G401 (cell line): Measurements from ENCODE around the gene APOM. TPM values are rescaled to one million over a fixed set of nuclear protein-coding genes. Genes with fewer than 3 reads are reported as not detected.

Experiments used
- DNase-seq: peaks from one replicate; pipeline ENCODE4 v3.0.0-alpha.2; 2015; ENCODE audit warnings: low spot score
- in situ Hi-C: cut with HindIII; loops from 2 replicates; pipeline ENCODE4 v1.10.0; 2016; ENCODE audit warnings: low sequenced_read_pairs, mixed read lengths
- total RNA-seq: library from RNA; depleted of rRNA; stranded (reverse); fragments of >200 nt; shearing (Covaris generic); gene quantifications from 2 replicates; pipeline ENCODE4 v1.2.3, GENCODE V29; 2014

APOM gene
- total RNA-seq, 1 experiment from 2014 or later, result 2.3 TPM

DNA sequence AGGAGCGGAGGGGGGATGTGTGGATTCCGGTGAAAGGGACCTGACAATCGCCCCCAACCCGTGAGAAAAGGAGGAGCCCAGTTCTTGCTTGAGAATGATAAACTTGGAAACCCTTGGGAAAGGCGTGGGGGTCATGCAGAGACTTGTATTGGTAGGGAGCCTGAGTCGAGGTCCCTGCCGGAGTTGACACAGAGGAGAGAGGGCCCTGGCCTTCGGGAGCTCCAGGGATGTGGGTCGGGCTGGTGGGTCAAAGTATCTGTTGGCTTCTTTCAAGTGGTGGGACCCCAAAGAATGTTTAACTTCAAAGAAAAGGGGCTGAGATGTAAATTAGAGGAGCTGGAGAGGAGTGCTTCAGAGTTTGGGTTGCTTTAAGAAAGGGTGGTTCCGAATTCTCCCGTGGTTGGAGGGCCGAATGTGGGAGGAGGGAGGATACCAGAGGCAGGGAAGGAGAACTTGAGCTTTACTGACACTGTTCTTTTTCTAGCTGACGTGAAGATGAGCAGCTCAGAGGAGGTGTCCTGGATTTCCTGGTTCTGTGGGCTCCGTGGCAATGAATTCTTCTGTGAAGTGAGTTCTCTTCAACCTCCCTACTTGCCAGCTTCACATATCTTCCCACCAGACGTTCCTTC lies 10.8 kb downstream of the APOM start:
- in situ Hi-C loops, result no loop called here

DNA sequence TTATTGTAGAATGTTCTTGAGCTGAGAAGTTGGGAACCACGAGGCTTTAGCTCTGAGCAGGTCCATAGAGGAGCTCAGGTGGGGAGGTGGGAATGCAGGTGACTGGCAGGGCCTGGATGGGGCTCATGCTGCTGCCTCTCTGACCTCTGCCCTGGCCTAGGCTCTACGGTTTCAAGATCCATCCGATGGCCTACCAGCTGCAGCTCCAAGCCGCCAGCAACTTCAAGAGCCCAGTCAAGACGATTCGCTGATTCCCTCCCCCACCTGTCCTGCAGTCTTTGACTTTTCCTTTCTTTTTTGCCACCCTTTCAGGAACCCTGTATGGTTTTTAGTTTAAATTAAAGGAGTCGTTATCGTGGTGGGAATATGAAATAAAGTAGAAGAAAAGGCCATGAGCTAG lies 14.0 kb downstream of the APOM start, which contains the start of gene LY6G5B:
LY6G5B (plus strand) TSS at position 301 of the 400 bp plus-strand sequence. CDS start 975 bp downstream, outside the sequence.
- in situ Hi-C loops, result no loop called here

More for the DNA sequence above, 10.8 kb downstream of the APOM start:
- DNase-seq, result no peak

DNA sequence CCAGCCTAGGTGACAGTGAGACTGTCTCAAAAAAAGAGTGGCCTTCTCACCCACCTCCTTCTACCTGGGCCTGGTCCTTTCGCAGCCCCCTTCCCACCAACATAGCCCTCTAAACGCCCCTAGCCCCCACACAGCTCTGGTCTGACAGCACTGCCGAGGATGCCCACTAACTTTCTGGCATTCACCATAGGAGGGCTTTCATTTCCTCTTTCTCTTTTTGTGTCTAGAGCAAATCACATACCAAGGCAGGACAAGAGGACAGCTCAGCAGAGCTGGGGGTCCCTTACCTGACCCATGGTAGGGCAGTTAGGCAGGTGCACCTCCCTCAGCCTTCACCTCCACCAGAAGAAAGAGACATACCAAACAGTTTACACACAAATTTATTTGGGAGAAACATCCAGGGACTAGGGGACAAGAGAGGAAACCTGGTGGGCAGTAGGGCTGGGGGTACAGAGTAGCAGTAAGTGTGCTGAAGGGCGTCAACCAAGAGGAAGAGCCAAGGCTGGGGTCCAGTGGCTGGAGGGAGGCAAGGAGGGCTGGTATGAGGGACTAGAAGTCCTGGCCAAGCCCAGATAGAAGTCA lies 20.7 kb downstream of the APOM start:
- DNase-seq, result no peak
- in situ Hi-C loops, result no loop called here

More for the DNA sequence above, 14.0 kb downstream of the APOM start, which contains the start of gene LY6G5B:
- DNase-seq, result no peak

DNA sequence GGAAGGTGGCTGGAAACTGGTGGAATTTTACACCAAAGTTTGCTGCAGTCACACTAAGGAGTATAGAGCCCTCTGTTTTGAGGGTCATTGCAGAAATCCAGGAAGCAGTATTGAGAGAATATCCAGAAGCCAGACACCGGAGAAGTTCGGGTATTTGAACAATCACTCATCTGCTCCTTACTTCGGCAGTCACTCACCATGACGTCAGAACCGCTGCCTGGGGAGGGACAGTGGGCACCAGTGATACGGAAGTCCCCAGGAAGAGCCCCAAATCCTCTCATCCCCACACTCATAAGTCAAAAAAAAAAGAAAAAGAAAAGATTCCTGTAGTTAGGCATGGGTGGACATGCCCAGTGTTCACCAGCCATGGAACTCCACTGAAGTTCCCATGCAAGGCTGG lies 21.2 kb downstream of the APOM start:
- no peak for DNase-seq
- in situ Hi-C loops, result no loop called here

GRCh38 chr6:31677955-31678354 lies 22.3 kb downstream of the APOM start:
- no peak for DNase-seq
- in situ Hi-C loops, result no loop called here

- peak; percentile 88 for DNase-seq
- in situ Hi-C loops, result no loop called here
Observed at GRCh38 chr6:31680226-31681134, 24.8 kb downstream of the APOM start, which contains the start of gene LY6G5C. Gene LY6G5C (minus strand): TSS chr6:31681067. CDS start chr6:31680373, 694 bp downstream.

GRCh38 chr6:31681135-31681671 lies 25.5 kb downstream of the APOM start:
- in situ Hi-C loops, result no loop called here
- no peak for DNase-seq

GRCh38 chr6:31683591-31683990 lies 27.9 kb downstream of the APOM start:
- no peak for DNase-seq
- in situ Hi-C loops, result no loop called here

DNA sequence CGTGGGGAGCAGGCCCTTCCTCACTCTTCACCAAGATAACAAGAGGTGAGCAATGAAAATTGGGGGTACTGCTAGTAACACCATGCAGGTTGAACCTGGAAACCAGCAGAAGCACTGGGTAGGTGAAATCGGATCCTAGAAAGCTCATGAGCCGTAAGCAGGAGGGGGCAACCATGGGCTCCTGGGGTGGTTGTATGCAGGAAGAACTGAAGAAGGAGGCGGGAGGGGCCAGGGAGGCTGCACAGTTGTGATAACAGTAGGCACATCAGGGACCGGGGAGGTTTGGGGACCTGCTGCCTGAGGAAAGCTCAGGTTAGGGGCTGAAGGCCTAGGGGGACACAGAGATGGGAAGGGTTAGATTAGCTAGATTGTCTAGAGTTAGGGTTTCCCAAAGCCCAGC lies 30.8 kb downstream of the APOM start:
- no peak for DNase-seq
- in situ Hi-C loops, result no loop called here

GRCh38 chr6:31687321-31687720 lies 31.6 kb downstream of the APOM start:
- no peak for DNase-seq
- in situ Hi-C loops, result no loop called here

DNA sequence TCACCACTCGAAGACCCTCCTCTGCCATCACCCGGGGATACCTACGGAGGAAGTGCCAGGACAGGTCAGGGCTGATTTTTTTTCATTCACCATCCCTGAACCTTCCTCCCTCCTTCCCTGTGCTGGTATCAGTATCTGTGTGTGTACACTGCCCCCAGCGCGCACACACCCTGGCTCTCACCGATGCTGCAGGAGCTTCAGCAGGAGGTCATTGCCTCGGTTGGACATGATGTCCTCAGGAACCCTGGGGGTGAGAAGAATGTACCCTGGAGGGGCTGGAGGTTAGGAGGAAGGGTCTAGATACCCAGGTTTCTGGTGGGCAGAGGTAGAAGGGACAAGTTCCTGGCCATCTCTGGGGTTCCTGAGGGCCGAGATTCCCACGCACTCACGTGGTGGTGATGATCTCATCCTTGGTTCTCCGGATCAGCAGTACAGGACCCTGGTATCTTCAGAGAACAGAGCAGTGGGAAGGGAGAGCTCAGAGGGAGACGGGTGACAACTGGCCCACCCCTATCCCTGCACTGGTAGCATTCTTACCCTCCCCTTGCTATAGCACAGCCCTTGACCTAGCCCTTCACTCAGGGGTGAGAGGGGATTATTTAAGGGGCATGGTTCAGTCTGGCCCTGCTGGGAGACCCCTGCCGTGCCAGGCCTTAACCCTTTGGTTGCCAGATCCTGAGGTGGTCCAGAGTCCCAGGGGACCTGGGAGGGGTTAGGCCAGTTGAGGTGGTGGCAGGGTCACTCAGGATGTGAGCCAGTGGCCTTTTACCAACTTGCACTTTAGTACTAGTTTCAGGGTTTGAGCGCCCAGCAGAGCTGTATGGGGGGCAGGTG lies 32.4 kb downstream of the APOM start:
- no peak for DNase-seq
- in situ Hi-C loops, result no loop called here

GRCh38 chr6:31689249-31690110 lies 33.8 kb downstream of the APOM start:
- in situ Hi-C loops, result no loop called here
- DNase-seq, result no peak

GRCh38 chr6:31690231-31691077 lies 34.8 kb downstream of the APOM start:
- no peak for DNase-seq
- in situ Hi-C loops, result no loop called here

DNA sequence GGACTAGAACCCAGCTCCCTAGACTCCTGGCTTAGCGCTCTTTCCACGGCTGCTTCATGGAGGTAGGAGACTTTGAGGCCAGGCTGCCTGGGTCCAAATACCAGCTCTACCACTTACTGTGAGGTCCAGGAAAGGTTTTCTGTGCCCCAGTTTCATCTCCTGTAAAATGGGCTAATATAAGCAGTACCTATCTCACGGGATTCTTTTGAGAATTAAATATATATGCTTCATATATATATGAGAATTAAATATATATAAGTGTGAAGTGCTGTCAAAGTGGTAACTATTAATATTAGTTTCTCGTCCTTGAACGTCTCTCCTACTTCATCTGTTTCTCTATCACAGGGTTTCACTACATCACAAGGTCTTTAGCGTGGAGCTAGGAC lies 35.4 kb downstream of the APOM start:
- no peak for DNase-seq
- in situ Hi-C loops, result no loop called here

DNA sequence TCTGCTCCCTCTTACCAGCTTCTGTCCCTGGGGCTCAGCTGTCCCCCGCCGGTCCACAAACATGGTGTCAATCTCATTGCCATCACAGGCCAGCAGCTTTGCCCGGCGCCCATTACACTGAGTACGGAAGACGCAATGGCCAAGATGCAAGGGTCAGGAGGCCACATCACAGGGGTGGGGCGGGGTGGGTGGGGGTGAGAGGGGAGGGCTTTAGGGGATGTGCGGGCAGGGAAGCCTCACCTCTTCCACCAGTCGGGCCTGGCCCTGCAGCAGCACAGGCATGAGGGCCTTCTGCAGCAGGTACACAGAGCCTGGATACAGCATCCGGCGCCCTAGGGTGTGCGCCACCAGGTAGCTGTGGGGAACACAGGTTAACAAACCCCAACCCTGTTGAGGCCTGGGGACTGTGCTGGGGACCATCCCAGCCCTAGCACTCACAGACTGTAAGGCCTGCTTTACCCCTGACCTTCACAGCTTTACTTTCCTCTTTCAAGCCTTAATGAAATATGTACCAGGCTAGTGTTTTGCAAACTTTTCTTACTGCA lies 35.9 kb downstream of the APOM start:
- in situ Hi-C loops, result no loop called here
- no peak for DNase-seq

DNA sequence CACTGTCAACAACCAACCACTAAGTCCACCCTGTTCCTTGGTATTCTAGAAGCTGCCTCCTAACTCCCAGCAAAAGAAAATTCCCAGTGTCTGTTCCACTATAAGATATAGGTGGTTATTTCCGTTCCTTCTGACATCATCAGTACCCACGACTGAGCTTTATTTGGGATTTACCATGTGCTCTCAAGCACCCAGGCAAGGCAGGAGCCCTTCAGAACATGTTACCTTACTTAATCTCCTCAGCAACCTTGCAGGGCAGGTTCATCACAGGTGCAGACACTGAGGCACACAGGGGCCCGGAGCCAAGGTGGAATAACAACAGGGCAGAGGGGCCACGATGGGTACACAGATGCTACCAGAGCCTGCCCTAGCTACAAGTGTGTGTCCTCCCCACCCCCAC lies 36.7 kb downstream of the APOM start:
- in situ Hi-C loops, result no loop called here

GRCh38 chr6:31692886-31693285 lies 37.2 kb downstream of the APOM start:
- no peak for DNase-seq
- in situ Hi-C loops, result no loop called here

More for the DNA sequence above, 36.7 kb downstream of the APOM start:
- DNase-seq, result no peak
